HG03342 (cell line): ENCODE results near the gene PTPRK.

Source experiments
- ATAC-seq: cut with Tn5 transposase; IDR thresholded peaks from one replicate; pipeline ENCODE4 v1.9.1; 2021; ENCODE audit warnings: mild to moderate bottlenecking, moderate library complexity; ENCODE audit not compliant: unreplicated experiment

PTPRK gene

GRCh38 chr6:128252341-128253176 lies 267.8 kb downstream of the PTPRK start:
- no peak for ATAC-seq

GRCh38 chr6:128251445-128252340 lies 268.7 kb downstream of the PTPRK start:
- no peak for ATAC-seq

- no peak for ATAC-seq
These were observed 269.9 kb downstream of the PTPRK start for GRCh38 chr6:128250370-128251070.

DNA sequence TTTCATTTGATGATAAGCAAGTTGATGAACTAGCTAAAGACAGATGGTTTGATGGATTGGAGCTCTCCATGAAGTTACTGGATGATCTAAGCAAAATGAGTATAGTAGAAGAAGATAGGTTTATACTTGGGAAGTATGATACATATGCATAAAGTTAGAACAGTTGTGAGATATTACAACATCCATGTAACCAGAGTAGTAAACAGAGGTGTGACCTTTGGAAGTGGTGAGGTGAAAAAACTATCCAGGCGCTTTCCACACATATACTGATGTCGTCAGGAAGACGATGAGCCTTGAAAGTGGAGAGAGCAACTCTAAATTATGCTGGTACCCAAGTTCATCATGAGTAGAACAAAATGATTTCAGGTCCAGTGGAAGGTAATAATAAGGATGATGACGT lies 271.0 kb downstream of the PTPRK start:
- no peak for ATAC-seq

DNA sequence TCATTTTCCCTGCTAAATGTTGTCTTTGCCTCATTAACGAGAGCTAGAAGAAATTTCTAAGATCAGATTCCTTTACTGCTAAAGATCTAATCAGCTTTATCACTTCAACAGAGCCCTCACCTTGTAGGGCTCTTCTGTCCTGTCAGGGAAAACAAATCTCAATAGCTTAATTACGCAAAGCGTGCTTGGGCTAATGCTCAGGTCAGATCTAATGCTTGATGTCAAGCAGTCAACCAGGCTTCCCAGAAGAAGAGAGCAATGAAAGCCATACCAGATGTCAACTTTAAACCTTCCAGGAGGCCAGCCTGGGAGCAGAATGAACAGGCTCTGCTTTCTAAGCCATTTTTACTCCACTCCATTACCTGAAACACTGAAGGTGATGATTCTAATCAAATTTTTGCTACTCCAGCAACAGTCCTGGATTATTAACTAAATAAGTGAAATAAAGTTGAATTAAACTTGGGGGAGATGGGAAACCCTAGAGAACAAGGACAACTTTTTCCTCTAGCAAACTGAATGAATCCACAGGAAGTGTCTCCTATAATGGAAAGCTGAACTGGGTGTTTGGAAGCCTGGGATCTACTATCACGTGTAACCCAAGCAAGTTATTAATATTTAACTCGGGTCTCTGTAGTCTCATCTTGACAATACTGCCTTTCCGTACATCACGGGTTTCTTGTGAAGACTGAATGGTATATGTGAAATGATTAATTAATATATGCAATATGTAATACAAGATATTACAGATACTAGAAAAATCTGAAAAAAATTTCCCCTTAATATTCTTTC lies 273.7 kb downstream of the PTPRK start:
- no peak for ATAC-seq

GRCh38 chr6:128244751-128245405 lies 275.5 kb downstream of the PTPRK start:
- no peak for ATAC-seq

DNA sequence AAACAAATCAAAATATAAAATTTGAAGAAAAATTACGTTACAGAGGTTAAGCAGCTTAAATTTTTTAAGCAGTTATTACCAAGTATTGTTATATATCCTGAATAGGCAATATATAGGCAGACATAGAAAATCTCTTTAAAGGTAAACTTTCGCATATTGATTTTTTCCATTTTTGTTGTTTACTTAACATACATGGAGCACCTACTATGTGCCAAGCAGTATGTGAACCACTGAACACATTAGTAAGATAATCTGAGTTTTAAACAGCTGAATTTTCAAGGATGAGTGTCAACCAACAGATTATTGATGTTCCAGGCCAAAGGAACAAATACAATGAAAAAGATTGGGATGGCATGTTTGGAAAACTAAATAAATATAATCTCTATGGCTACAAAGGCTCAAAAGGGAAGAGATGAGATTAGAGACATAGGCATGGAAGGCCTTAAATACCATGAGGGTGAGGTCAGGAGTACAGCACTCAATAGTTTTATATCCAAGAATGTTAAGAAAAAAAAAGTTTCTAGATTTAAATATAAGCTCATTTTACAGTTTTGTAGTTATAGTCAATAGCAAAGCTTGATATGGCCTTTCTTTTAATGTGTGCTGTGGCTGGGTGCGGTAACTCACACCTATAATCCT lies 277.5 kb downstream of the PTPRK start:
- no peak for ATAC-seq

GRCh38 chr6:128241216-128241615 lies 279.2 kb downstream of the PTPRK start:
- ATAC-seq: peak; percentile 52

GRCh38 chr6:128240024-128240428 lies 280.4 kb downstream of the PTPRK start:
- ATAC-seq: peak; percentile 57

- ATAC-seq: no peak
These were observed 281.3 kb downstream of the PTPRK start for GRCh38 chr6:128239146-128239545.

GRCh38 chr6:128238225-128238624 lies 282.2 kb downstream of the PTPRK start:
- no peak for ATAC-seq

DNA sequence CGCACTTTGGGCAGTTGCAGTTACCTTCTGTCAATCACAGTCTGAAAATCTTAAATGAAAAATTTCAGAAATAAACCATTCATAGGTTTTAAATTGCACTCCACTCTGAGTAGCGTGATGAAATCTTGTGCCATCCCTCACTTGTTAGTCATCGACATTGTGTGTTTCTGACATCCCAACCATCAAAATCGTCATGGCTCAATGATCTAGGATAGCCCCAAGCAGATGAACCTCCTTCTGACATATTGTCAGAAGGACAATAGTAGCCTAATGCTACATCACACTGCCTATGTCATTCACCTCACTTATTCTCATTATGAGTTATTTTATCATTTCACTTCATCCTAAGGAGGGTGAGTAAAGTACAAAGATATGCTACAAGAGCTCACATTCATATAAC lies 284.8 kb downstream of the PTPRK start:
- no peak for ATAC-seq

DNA sequence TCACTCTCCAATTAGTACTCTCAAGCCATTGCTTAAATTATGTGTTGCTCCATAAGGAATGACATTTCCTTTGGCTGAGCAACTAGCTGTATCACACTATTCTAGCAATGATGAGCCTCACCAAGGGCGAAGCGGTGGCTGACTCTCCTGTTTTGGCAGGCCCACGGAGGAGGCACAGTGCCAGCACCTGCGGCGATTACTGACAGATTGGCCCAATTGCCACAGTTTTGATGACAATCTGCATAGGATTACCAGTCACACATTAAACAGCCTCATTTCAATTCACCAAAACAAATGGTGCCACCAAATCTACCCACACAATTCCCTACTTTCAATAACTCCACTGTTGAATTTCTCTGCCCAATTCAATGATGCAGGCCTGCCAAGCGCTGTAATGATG lies 286.9 kb downstream of the PTPRK start:
- no peak for ATAC-seq

DNA sequence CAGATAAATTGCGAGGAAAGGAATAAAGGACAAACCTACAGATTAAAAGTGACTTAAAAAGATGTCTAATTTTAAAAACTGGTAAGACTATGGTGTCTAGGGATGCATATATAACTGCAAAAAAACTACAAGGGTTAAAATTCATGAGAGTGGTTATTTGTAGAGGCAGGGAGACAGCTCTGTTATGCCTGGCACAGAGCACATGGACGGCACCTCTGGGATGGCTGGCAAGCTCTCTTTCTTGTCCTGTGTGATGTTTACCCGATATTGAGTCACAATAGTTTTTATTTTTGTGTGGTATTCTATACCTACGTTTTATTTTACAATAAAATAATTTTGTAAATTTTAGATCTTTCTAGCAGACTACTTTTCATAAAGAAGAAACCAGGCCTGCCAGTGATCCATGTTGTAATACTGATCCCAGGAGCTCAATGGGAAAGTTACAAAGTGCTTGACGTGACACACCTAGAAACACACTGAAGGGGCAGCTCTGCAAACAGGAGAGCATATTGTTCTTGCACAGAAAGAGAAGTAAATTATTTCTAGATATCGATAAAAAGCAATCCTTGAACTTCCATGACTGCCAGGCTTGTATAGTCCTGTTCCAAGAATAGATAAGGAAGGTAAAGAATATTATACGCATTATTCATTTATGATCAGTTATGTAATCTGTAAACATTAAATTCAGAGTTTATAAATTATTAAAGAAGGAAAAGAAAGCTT lies 290.0 kb downstream of the PTPRK start:
- ATAC-seq: no peak

- ATAC-seq: no peak
These were observed 294.8 kb downstream of the PTPRK start for GRCh38 chr6:128225612-128226011.

GRCh38 chr6:128216917-128217316 lies 303.5 kb downstream of the PTPRK start:
- ATAC-seq: no peak

GRCh38 chr6:128209771-128210170 lies 310.6 kb downstream of the PTPRK start:
- no peak for ATAC-seq

GRCh38 chr6:128208851-128209580 lies 311.4 kb downstream of the PTPRK start:
- no peak for ATAC-seq
